Measurements from ENCODE around the gene EEF1AKMT3.

EEF1AKMT3 gene

DNA sequence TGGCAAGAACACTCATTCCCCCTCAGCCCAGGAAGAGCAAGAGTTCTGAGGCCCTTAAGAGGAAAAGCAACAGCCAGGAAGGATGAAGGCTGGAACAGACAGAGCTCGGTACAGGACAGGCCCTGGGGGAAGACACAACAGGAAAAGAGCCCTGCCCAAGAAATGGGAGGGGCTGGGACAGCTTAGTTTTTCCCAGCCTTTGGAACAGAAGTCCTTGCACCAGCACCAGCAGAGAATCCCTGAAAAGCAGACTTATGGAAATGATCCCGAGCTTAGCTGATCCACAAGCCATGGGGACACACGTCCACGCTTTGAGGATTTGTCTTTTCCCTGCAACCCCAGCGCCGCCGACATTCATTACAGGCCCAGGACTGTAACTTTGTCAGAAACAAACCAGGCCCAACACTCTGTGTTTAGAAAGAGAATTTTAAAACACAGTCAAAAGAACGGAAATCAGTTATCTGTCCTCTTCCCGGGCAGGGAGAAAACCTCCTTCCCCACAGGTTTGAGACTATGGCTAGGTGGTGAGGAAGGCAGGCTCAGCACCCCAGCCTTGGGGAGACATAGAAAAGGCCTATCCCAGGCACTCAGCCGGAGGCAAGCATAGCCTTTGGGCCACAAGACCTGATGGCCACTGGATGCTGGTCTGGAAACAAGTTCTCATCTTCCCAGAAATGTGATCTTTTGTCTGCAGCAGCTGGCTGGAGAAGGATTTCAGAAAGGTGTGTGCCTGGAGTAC, 50.1 kb downstream of the EEF1AKMT3 start:
- H3K79me2 ChIP-seq, result peaks cover 28% of the 10 kb centered on the region
- H3K9me3 ChIP-seq (ENCODE audit: control insufficient read depth, low read length), result no peaks in the 10 kb centered on the region
- H3K27ac ChIP-seq, result peak overlapping the region; percentile 5
- no peak overlapping the region for H3K4me2 ChIP-seq (ENCODE audit: low read length)
- no peaks in the 10 kb centered on the region for H3K36me3 ChIP-seq (ENCODE audit: control insufficient read depth, insufficient read depth, low read length)
- H3K9ac ChIP-seq, result no peak overlapping the region
- no peak overlapping the region for H2AFZ ChIP-seq
- H3K4me3 ChIP-seq (ENCODE audit: low read depth, low read length), result no peak overlapping the region
- TF ChIP-seq, protein P1, sequence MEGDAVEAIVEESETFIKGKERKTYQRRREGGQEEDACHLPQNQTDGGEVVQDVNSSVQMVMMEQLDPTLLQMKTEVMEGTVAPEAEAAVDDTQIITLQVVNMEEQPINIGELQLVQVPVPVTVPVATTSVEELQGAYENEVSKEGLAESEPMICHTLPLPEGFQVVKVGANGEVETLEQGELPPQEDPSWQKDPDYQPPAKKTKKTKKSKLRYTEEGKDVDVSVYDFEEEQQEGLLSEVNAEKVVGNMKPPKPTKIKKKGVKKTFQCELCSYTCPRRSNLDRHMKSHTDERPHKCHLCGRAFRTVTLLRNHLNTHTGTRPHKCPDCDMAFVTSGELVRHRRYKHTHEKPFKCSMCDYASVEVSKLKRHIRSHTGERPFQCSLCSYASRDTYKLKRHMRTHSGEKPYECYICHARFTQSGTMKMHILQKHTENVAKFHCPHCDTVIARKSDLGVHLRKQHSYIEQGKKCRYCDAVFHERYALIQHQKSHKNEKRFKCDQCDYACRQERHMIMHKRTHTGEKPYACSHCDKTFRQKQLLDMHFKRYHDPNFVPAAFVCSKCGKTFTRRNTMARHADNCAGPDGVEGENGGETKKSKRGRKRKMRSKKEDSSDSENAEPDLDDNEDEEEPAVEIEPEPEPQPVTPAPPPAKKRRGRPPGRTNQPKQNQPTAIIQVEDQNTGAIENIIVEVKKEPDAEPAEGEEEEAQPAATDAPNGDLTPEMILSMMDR (IDR thresholded peaks at IDR 0.05), result no peak
- H3K27me3 ChIP-seq (ENCODE audit: control insufficient read depth, insufficient read depth, low read length), result no peaks in the 10 kb centered on the region
- no peaks in the 10 kb centered on the region for H3K4me1 ChIP-seq

DNA sequence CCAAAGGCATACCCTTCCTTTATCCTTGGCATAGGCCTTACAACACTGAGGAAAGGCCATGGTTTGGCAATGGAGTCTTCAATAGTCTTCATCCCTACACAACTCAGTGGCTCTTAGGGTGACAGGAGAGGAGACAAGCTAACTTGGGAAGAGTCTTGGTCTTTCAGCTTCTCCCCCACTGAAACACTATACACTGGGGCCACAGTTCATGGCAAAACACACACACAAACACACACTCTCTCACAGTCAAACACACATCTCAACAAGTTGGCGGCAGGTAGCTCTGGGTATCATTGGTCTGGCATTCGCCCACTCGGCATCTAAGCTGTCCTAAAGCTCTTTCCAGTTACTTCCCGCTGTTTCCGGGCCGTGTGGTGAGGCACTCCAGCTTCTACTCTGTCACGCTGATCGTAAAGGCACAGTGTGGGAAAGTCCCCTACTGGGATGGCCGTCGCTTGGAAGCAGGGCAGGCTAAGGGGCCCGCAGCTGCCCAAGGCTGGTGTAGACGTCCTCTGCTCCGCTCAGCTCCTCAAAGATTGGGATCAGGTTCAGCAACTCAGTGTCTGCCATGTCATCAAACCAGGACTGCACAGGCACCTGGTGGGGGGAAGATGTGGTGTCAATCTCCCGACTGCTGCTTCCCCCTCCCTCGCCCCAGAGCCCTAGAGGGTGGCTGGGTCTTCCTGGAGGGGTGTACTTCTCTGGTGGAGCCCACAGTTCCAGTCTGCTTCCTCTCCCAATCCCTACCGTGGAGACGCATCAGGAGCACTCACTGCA, 50.9 kb downstream of the EEF1AKMT3 start:
- Histone ChIP-seq H3K36me3 (ENCODE audit: control insufficient read depth, insufficient read depth, low read length) (no peaks in the 10 kb centered on the region), H3K4me1 (no peaks in the 10 kb centered on the region), H3K4me3 (ENCODE audit: low read depth, low read length) (no peak overlapping the region), H3K27ac (peak overlapping the region; percentile 5), H3K9me3 (ENCODE audit: control insufficient read depth, low read length) (no peaks in the 10 kb centered on the region), H3K79me2 (peaks cover 32% of the 10 kb centered on the region), H3K4me2 (ENCODE audit: low read length) (no peak overlapping the region), H3K9ac (no peak overlapping the region), H3K27me3 (ENCODE audit: control insufficient read depth, insufficient read depth, low read length) (no peaks in the 10 kb centered on the region), H2AFZ (no peak overlapping the region)
- TF ChIP-seq, protein P1 (IDR thresholded peaks at IDR 0.05), result no peak

DNA sequence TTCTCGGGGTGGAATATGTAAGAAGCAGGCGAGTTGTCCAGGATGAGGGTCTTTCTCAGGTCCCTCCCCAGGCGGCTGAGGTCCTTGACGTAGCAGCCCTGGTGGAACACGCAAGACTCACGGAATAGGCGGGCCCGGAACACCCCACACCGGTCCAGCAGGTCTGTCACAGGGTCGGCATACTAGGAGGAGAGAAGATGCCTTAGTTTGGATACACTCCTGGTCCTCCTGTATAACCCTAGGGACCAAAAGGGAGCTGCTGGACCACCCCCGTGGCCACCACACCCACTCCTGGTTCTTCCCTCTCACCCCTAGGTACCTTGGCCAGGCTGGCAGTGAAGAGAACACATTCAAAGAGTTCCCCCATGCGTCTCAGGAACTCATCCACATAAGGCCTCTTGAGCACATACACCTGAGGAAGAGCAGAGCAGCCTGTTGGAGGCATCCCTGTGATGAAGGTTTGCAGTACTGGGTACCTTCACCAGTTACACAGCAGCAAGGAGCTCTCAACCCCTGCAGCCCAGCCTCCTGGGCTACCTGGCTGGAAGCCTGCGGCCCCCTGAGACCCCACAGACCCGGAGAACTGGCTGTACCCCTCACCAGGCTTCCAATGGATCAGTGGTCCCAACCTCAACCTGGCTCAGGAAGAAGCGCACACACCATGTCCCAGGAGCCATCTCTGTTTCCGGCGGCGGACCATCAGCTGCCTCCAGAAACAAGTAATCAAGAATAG, 51.7 kb downstream of the EEF1AKMT3 start:
- Histone ChIP-seq H3K4me1 (no peaks in the 10 kb centered on the region), H3K9me3 (ENCODE audit: control insufficient read depth, low read length) (no peaks in the 10 kb centered on the region), H3K27ac (no peak overlapping the region), H3K27me3 (ENCODE audit: control insufficient read depth, insufficient read depth, low read length) (no peaks in the 10 kb centered on the region), H2AFZ (no peak overlapping the region), H3K4me3 (ENCODE audit: low read depth, low read length) (no peak overlapping the region), H3K79me2 (peaks cover 35% of the 10 kb centered on the region), H3K36me3 (ENCODE audit: control insufficient read depth, insufficient read depth, low read length) (no peaks in the 10 kb centered on the region), H3K4me2 (ENCODE audit: low read length) (no peak overlapping the region), H3K9ac (no peak overlapping the region)
- TF ChIP-seq, protein P1 (IDR thresholded peaks at IDR 0.05), result no peak

DNA sequence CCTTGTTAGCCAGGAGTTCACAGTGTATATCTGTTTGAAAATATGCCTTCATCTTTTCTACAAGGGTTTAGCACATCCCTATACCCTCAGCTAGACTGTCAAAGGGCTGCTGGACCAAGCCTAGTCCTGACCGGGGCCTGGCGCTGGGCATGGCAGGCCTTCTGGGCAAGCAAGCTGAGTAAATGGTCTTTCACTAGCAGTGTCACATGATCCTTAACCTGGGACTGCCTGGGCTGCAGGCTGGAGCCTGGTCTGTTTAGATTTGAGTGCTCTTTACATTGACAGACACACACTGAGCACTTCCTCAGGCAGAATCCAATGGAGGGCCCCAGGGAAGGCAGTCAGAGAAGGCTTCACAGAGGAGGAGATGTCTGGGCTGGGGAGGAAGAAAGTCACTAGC, 53.0 kb downstream of the EEF1AKMT3 start:
- H3K27ac ChIP-seq, result no peak overlapping the region
- no peak overlapping the region for H2AFZ ChIP-seq
- H3K9me3 ChIP-seq (ENCODE audit: control insufficient read depth, low read length), result no peaks in the 10 kb centered on the region
- no peak overlapping the region for H3K4me3 ChIP-seq (ENCODE audit: low read depth, low read length)
- peaks cover 46% of the 10 kb centered on the region for H3K79me2 ChIP-seq
- no peaks in the 10 kb centered on the region for H3K4me1 ChIP-seq
- no peak overlapping the region for H3K4me2 ChIP-seq (ENCODE audit: low read length)
- no peaks in the 10 kb centered on the region for H3K36me3 ChIP-seq (ENCODE audit: control insufficient read depth, insufficient read depth, low read length)
- H3K9ac ChIP-seq, result no peak overlapping the region
- TF ChIP-seq, protein P1 (IDR thresholded peaks at IDR 0.05), result no peak
- H3K27me3 ChIP-seq (ENCODE audit: control insufficient read depth, insufficient read depth, low read length), result no peaks in the 10 kb centered on the region

Measured in parathyroid adenoma (tissue), 2 donors.